H1 (cell line): ENCODE measurements around the gene ATE1. TPM values are rescaled to one million over a fixed set of nuclear protein-coding genes. Genes with fewer than 3 reads are reported as not detected.

ENCODE experiments used
- CTCF ChIA-PET: fragments of 300-600 bp; sonication (Branson Sonifier 250); formaldehyde crosslinking; loops from one replicate; lab custom pipeline; 2021; ENCODE audit not compliant: partially characterized antibody; lab: Charles Lee
- POLR2A ChIA-PET: fragments of 300-600 bp; sonication (Branson Sonifier 250); formaldehyde crosslinking; loops from one replicate; lab custom pipeline; 2021; ENCODE audit warnings: inconsistent platforms; ENCODE audit not compliant: partially characterized antibody; lab: Charles Lee
- DNase-seq, 2 experiments: peaks; one replicate each; pipeline versions ENCODE4 v3.0.0 to v3.0.0-alpha.2; 2010 to 2022; ENCODE audit warnings: low spot score in 2 of 2, low read depth in 1 of 2, mixed read lengths in 1 of 2
- FAIRE-seq: peaks from 2 replicates; lab custom pipeline; 2011; peaks lifted over from hg19 to GRCh38; lab: Jason Lieb, UNC
- H2AFZ ChIP-seq: 2 replicates; pipeline ENCODE4 v1.8.1; 2012; ENCODE audit warnings: low read length, inconsistent platforms
- H2AK5ac ChIP-seq: 2 replicates; pipeline ENCODE4 v1.6.1; 2013; ENCODE audit warnings: low read depth, low read length
- H2BK120ac ChIP-seq: replicated peaks from 2 replicates; pipeline ENCODE3; 2013; ENCODE audit warnings: low read depth, low read length, inconsistent platforms
- H2BK12ac ChIP-seq: 2 replicates; pipeline ENCODE4 v1.6.1; 2013; ENCODE audit warnings: low read depth, low read length
- H2BK15ac ChIP-seq: 2 replicates; pipeline ENCODE4 v1.6.1; 2013; ENCODE audit warnings: low read length
- H2BK20ac ChIP-seq: 2 replicates; pipeline ENCODE4 v1.6.1; 2013; ENCODE audit warnings: low read length
- H2BK5ac ChIP-seq: 2 replicates; pipeline ENCODE4 v1.6.1; 2013; ENCODE audit warnings: low read depth, low read length
- H3K14ac ChIP-seq: 2 replicates; pipeline ENCODE4 v1.6.1; 2013; ENCODE audit warnings: inconsistent platforms; ENCODE audit not compliant: insufficient read length
- H3K18ac ChIP-seq: 2 replicates; pipeline ENCODE4 v1.6.1; 2013; ENCODE audit warnings: low read length; ENCODE audit errors: extremely low read depth
- H3K23ac ChIP-seq: 2 replicates; pipeline ENCODE4 v1.6.1; 2013; ENCODE audit warnings: inconsistent platforms; ENCODE audit not compliant: insufficient read length
- H3K23me2 ChIP-seq: 2 replicates; pipeline ENCODE4 v1.6.1; 2013; ENCODE audit warnings: low read depth, low read length
- H3K27ac ChIP-seq: 2 replicates; pipeline ENCODE4 v1.6.1; 2011; ENCODE audit warnings: low read depth, low read length, inconsistent platforms
- H3K27me3 ChIP-seq, 4 experiments: replicated peaks in 1 of 4; 1 replicate in 1 of 4; 2 replicates in 3 of 4; pipeline versions ENCODE4 v1.6.1 to v1.8.1; 2011 to 2013; ENCODE audit warnings: low read length in 3 of 4, mild to moderate bottlenecking in 3 of 4, inconsistent platforms in 2 of 4, mixed read lengths in 2 of 4, moderate library complexity in 1 of 4; ENCODE audit not compliant: control insufficient read depth in 3 of 4, insufficient read depth in 3 of 4; ENCODE audit errors: extremely low read depth in 1 of 4
- H3K36me3 ChIP-seq, 4 experiments: 2 replicates each; pipeline versions ENCODE4 v1.6.1 to v1.8.1; 2011 to 2013; ENCODE audit warnings: mild to moderate bottlenecking in 4 of 4, low read length in 3 of 4, moderate library complexity in 2 of 4, control low read depth in 1 of 4, inconsistent platforms in 1 of 4; ENCODE audit not compliant: insufficient read depth in 4 of 4, control insufficient read depth in 2 of 4
- H3K4ac ChIP-seq: replicated peaks from 2 replicates; pipeline ENCODE3; 2013; ENCODE audit warnings: low read length, low read depth, mixed read lengths, inconsistent platforms; ENCODE audit not compliant: insufficient read length
- H3K4me1 ChIP-seq, 4 experiments: replicated peaks in 1 of 4; 1 replicate in 1 of 4; 2 replicates in 3 of 4; pipeline versions ENCODE4 v1.6.1 to v1.8.1; 2011 to 2013; ENCODE audit warnings: low read length in 3 of 4, inconsistent platforms in 2 of 4, mixed read lengths in 1 of 4; ENCODE audit not compliant: insufficient read depth in 4 of 4, control insufficient read depth in 3 of 4
- H3K4me2 ChIP-seq, 2 experiments: 2 replicates each; pipeline versions ENCODE4 v1.6.1 to v1.8.1; 2011 to 2013; ENCODE audit warnings: low read depth in 2 of 2, low read length in 2 of 2, control low read depth in 1 of 2, inconsistent platforms in 1 of 2, mild to moderate bottlenecking in 1 of 2; ENCODE audit not compliant: insufficient read depth in 1 of 2
- H3K4me3 ChIP-seq, 4 experiments: fragments of 200-600, 300-600 bp in 1 of 4; sonication (generic), shearing (Covaris generic), sonication (Bioruptor Twin) in 1 of 4; 2 replicates each; pipeline versions ENCODE4 v1.5.1 to v1.8.1; 2011 to 2016; ENCODE audit warnings: low read length in 4 of 4, low read depth in 3 of 4, control low read depth in 2 of 4, inconsistent platforms in 2 of 4, mild to moderate bottlenecking in 2 of 4, mixed read lengths in 1 of 4, moderate library complexity in 1 of 4; ENCODE audit not compliant: insufficient read depth in 2 of 4; ENCODE audit errors: extremely low read depth in 1 of 4
- H3K56ac ChIP-seq: replicated peaks from 2 replicates; pipeline ENCODE3; 2013; ENCODE audit warnings: low read depth, mild to moderate bottlenecking, mixed read lengths, low read length, inconsistent platforms; ENCODE audit not compliant: insufficient read length
- H3K79me1 ChIP-seq: 2 replicates; pipeline ENCODE4 v1.6.1; 2013; ENCODE audit warnings: low read depth, low read length, control low read depth
- H3K79me2 ChIP-seq, 2 experiments: 2 replicates each; pipeline versions ENCODE4 v1.6.1 to v1.8.1; 2012 to 2013; ENCODE audit warnings: low read length in 2 of 2, mild to moderate bottlenecking in 2 of 2, inconsistent platforms in 1 of 2; ENCODE audit not compliant: insufficient read depth in 2 of 2, control insufficient read depth in 1 of 2
- H3K9ac ChIP-seq, 4 experiments: replicated peaks in 1 of 4; 1 replicate in 1 of 4; 2 replicates in 3 of 4; pipeline versions ENCODE4 v1.6.1 to v1.8.1; 2011 to 2013; ENCODE audit warnings: low read depth in 3 of 4, low read length in 3 of 4, control low read depth in 2 of 4, mild to moderate bottlenecking in 2 of 4, moderate library complexity in 2 of 4, inconsistent platforms in 1 of 4; ENCODE audit errors: extremely low read depth in 1 of 4
- H3K9me3 ChIP-seq, 2 experiments: 2 replicates each; pipeline versions ENCODE4 v1.6.1 to v1.8.1; 2012 to 2013; ENCODE audit warnings: mild to moderate bottlenecking in 2 of 2, moderate library complexity in 2 of 2, control low read depth in 1 of 2, inconsistent platforms in 1 of 2, low read depth in 1 of 2, low read length in 1 of 2, mixed read lengths in 1 of 2; ENCODE audit not compliant: insufficient read depth in 2 of 2
- H4K20me1 ChIP-seq, 2 experiments: replicated peaks in 1 of 2; 2 replicates each; pipeline versions ENCODE3 to v1.8.1; 2011 to 2013; ENCODE audit warnings: inconsistent platforms in 2 of 2, low read length in 2 of 2, mild to moderate bottlenecking in 1 of 2; ENCODE audit not compliant: insufficient read depth in 2 of 2, control insufficient read depth in 1 of 2
- H4K5ac ChIP-seq: 2 replicates; pipeline ENCODE4 v1.6.1; 2013; ENCODE audit warnings: low read length, low read depth, mixed read lengths, inconsistent platforms; ENCODE audit not compliant: insufficient read length
- H4K8ac ChIP-seq: 2 replicates; pipeline ENCODE4 v1.8.0; 2013; ENCODE audit warnings: mild to moderate bottlenecking, moderate library complexity, low read length, inconsistent platforms; ENCODE audit not compliant: insufficient read depth; ENCODE audit errors: extremely low read depth
- H4K91ac ChIP-seq: replicated peaks from 2 replicates; pipeline ENCODE3; 2013; ENCODE audit warnings: low read length, mixed read lengths, inconsistent platforms; ENCODE audit not compliant: insufficient read length
- JUN ChIP-seq: IDR thresholded peaks from 2 replicates; pipeline ENCODE4 v1.6.1; 2011; ENCODE audit warnings: low read depth, mild to moderate bottlenecking, improper control_type of control experiment, low read length
- KDM5A ChIP-seq: fragments of 200-600 bp; IDR thresholded peaks from 2 replicates; pipeline ENCODE4 v1.7.1; 2012; ENCODE audit warnings: mild to moderate bottlenecking, low read length, inconsistent platforms, mixed read lengths
- SP2 ChIP-seq: IDR thresholded peaks from 2 replicates; pipeline ENCODE4 v1.6.1; 2012; ENCODE audit warnings: mild to moderate bottlenecking, low read length, inconsistent platforms
- SP4 ChIP-seq: IDR thresholded peaks from 2 replicates; pipeline ENCODE4 v1.6.1; 2012; ENCODE audit warnings: low read length, inconsistent platforms
- WGBS, 2 experiments: shearing (Covaris generic) in 1 of 2; methylation state at CpG; one replicate each; pipeline versions ENCODE4 v1.1.6 to v1.1.7; 2013 to 2015; ENCODE audit warnings: low lambda C conversion rate in 2 of 2, mixed read lengths in 2 of 2, inconsistent platforms in 1 of 2, low coverage in 1 of 2, missing lambda C conversion rate in 1 of 2; ENCODE audit not compliant: insufficient replicate concordance in 2 of 2, insufficient coverage in 1 of 2, insufficient read length in 1 of 2; ENCODE audit errors: extremely low coverage in 1 of 2, missing lambda C conversion rate in 1 of 2; 5-methylcytosine and 5-hydroxymethylcytosine counted together
- polyA plus RNA-seq, 7 experiments: library from polyadenylated mRNA; depleted of rRNA in 3 of 7; stranded (reverse) in 5 of 7; unstranded in 2 of 7; fragments of >200 nt in 5 of 7; fragments of 200-250 nt in 2 of 7; gene quantifications; 1 replicate in 5 of 7; 2 replicates in 1 of 7; 4 replicates in 1 of 7; pipeline versions ENCODE4 v1.2.1 to v1.2.3, GENCODE V29; 2011 to 2013; ENCODE audit warnings: missing spikeins in 2 of 7, mixed read lengths in 2 of 7
- total RNA-seq: library from RNA; stranded (reverse); fragmentation: NEBNext Ultra II Directional; extraction: Animal tissue kit (Norgen Biotek cat#: 25700); gene quantifications from 2 replicates; pipeline ENCODE4 v1.2.1, GENCODE V29; 2021

Gene ATE1
- total and polyA plus RNA-seq, 2 of the 8 experiments (the other 6 are each of a cell fraction or from before 2014, with no cell fraction given) = 8.8 to 26.9 TPM

- Histone ChIP-seq H3K27me3 (no peaks in the 10 kb centered on the region), H2BK120ac (no peak overlapping the region), H2BK15ac (no peak overlapping the region), H3K56ac (no peak overlapping the region), H3K23ac (no peak overlapping the region), H3K9me3 (no peaks in the 10 kb centered on the region), H3K4me1 (no peaks in the 10 kb centered on the region), H4K20me1 (no peaks in the 10 kb centered on the region), H2AK5ac (no peak overlapping the region), H2BK12ac (no peak overlapping the region), H2BK5ac (no peak overlapping the region), H4K5ac (no peak overlapping the region), H3K4ac (no peak overlapping the region), H3K14ac (no peak overlapping the region), H3K4me2 (no peak overlapping the region), H3K36me3 (peaks cover 0 to 2% (median 0%) of the 10 kb centered on the region in 4 experiments; a peak in 2 of 8 replicates), H3K79me2 (no peaks in the 10 kb centered on the region), H2AFZ (no peak overlapping the region), H3K79me1 (no peaks in the 10 kb centered on the region), H4K91ac (no peak overlapping the region), H3K18ac (no peak overlapping the region), H3K4me3 (no peak overlapping the region), H3K9ac (no peak overlapping the region), H3K27ac (no peak overlapping the region), H3K23me2 (no peaks in the 10 kb centered on the region; the same call in 1 of the 2 replicates), H2BK20ac (no peak overlapping the region), H4K8ac (no peak overlapping the region)
- TF ChIP-seq KDM5A = no peak
- no peak for TF ChIP-seq SP4
- TF ChIP-seq SP2 = no peak
- TF ChIP-seq JUN = no peak
- DNase-seq (peak in 1 of 2 experiments; percentile 7), FAIRE-seq (no peak)
- POLR2A ChIA-PET = no interaction called here
- 94% methylated on average over 4 of the region's 4 CpGs; no CpG with 5 or more reads in 1 of the 2 experiments for WGBS, 2 experiments
- CTCF ChIA-PET = interaction anchor here (0.7 to 2.8 kb wide), 3 partner anchors 11 to 46 kb away, joined by 3 to 8 read pairs (median 4); no protein-coding TSS in a partner anchor
Measured at GRCh38 chr10:121781101-121781500, 146.7 kb downstream of the ATE1 start.
